Large intestine (tissue), 1 donor: ENCODE measurements around the gene SLC22A8. TPM values are rescaled to one million over a fixed set of nuclear protein-coding genes. Genes with fewer than 3 reads are reported as not detected.

Experiments
- polyA plus RNA-seq: library from polyadenylated mRNA; unstranded; fragments of 120-200 nt; gene quantifications from one replicate; pipeline ENCODE4 v1.2.1, GENCODE V29; 2013

The SLC22A8 gene
- polyA plus RNA-seq, 1 donor: 0.07 TPM

Other genes starting within 250 kb of the SLC22A8 start
- gene TAF6L, start 244.4 kb downstream of the SLC22A8 start, polyA plus RNA-seq: 28.5 TPM
- gene TMEM179B, start 228.4 kb downstream of the SLC22A8 start, polyA plus RNA-seq: 69.5 TPM
- gene TMEM223, start 223.8 kb downstream of the SLC22A8 start, polyA plus RNA-seq: 18.4 TPM
- 89.3 TPM for gene NXF1, start 210.4 kb downstream of the SLC22A8 start, polyA plus RNA-seq
- gene STX5, start 183.8 kb downstream of the SLC22A8 start, polyA plus RNA-seq: 42.4 TPM
- 0.76 TPM for gene TEX54, start 183.0 kb downstream of the SLC22A8 start, polyA plus RNA-seq
- 38.4 TPM for gene WDR74, start 176.3 kb downstream of the SLC22A8 start, polyA plus RNA-seq
- 182 TPM for gene SLC3A2, start 134.9 kb downstream of the SLC22A8 start, polyA plus RNA-seq
- gene CHRM1, start 94.5 kb downstream of the SLC22A8 start, polyA plus RNA-seq: 1.3 TPM
- gene SLC22A6, start 30.9 kb downstream of the SLC22A8 start, polyA plus RNA-seq: not detected
- not detected for gene SLC22A24, start 128.4 kb upstream of the SLC22A8 start, polyA plus RNA-seq
- 0.01 TPM for gene SLC22A25, start 227.8 kb upstream of the SLC22A8 start, polyA plus RNA-seq